NCI-H2107 treated with DMSO at 0.1 percent for 48 hours (cell line): ENCODE measurements around the gene C10orf105.

Experiments used
- DNase-seq: peaks from one replicate; lab custom pipeline; 2025; ENCODE audit not compliant: unreplicated experiment; lab: John Stamatoyannopoulos, UW

C10orf105 gene

GRCh38 chr10:71717551-71717951 lies 2.0 kb downstream of the C10orf105 start:
- no peak for DNase-seq

- no peak for DNase-seq
Observed at GRCh38 chr10:71717056-71717455, 2.5 kb downstream of the C10orf105 start.

GRCh38 chr10:71716426-71716825 lies 3.2 kb downstream of the C10orf105 start:
- DNase-seq: no peak

- no peak for DNase-seq
Observed at GRCh38 chr10:71715860-71716259, 3.7 kb downstream of the C10orf105 start.

GRCh38 chr10:71715026-71715425 lies 4.6 kb downstream of the C10orf105 start:
- no peak for DNase-seq

GRCh38 chr10:71714592-71714991 lies 5.0 kb downstream of the C10orf105 start:
- DNase-seq: no peak

GRCh38 chr10:71714031-71714410 lies 5.6 kb downstream of the C10orf105 start:
- no peak for DNase-seq

- DNase-seq: no peak
Observed at GRCh38 chr10:71713135-71714030, 6.2 kb downstream of the C10orf105 start.

- DNase-seq: no peak
Observed at GRCh38 chr10:71712572-71713134, 6.9 kb downstream of the C10orf105 start.

GRCh38 chr10:71712170-71712569 lies 7.4 kb downstream of the C10orf105 start:
- DNase-seq: no peak

- no peak for DNase-seq
Observed at GRCh38 chr10:71711052-71711623, 8.4 kb downstream of the C10orf105 start.

- no peak for DNase-seq
Observed at GRCh38 chr10:71710519-71710918, 9.1 kb downstream of the C10orf105 start.

- no peak for DNase-seq
Observed at GRCh38 chr10:71708897-71709882, 10.4 kb downstream of the C10orf105 start.

GRCh38 chr10:71708301-71708703 lies 11.3 kb downstream of the C10orf105 start:
- DNase-seq: peak; percentile 7

GRCh38 chr10:71707240-71707789 lies 12.3 kb downstream of the C10orf105 start:
- DNase-seq: no peak

GRCh38 chr10:71706216-71707121 lies 13.1 kb downstream of the C10orf105 start:
- DNase-seq: no peak

- DNase-seq: no peak
Observed at GRCh38 chr10:71705582-71705981, 14.0 kb downstream of the C10orf105 start.

GRCh38 chr10:71704816-71705215 lies 14.8 kb downstream of the C10orf105 start:
- no peak for DNase-seq

- no peak for DNase-seq
Observed at GRCh38 chr10:71703577-71703976, 16.0 kb downstream of the C10orf105 start.
